ENCODE data around the gene MBNL1.
A peak's percentile ranks its signal among the peaks of the same experiment; 100 is the strongest.
"Not testable (repeated sequence)": the region's sequence is repeated elsewhere in the genome, so short reads cannot be mapped to it uniquely, and the experiment has no call there.

MBNL1 gene

GRCh38 chr3:152321200-152321954, 52.6 kb downstream of the MBNL1 start:
- ATAC-seq = no peak

GRCh38 chr3:152321955-152322377, 53.2 kb downstream of the MBNL1 start:
- no peak for ATAC-seq

- ATAC-seq = no peak
These were observed 54.0 kb downstream of the MBNL1 start for GRCh38 chr3:152322756-152323155.

DNA sequence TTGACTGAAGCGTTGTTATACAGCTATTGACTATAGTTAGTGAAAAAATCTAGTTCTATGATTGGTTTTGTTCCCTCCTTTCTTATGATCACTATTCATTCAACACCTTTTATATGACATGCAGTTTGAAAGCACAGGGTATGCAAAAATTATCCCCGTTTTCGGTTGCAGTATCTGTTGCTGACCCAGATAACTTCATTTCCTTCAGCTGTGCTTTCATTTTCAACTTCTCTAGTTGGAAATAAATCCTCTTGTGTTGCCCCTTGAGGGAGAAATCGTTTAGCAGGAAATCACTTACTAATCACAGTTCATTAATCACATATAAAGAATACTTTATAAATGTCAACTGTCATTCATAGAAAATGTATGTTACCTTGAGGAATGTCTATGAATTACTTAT, 55.1 kb downstream of the MBNL1 start:
- ATAC-seq = peak; percentile 82

DNA sequence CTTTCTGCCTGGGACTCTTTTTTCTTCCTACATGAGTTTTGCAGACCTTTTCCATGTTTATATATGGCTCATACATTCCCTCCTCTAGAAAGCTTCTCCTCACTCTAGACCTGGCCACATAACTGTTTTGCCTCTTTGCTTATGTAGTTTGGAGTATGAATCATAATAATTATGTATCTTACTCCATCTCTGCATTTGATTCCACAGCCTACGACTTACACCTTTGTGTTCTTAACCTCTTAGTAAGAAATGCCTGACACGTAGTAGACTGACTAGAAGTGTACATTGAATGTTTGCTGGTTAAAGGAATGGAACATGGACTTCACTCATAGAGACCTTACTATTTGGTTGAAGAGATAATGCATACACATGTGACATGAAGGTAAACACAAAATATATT, 56.4 kb downstream of the MBNL1 start:
- ATAC-seq = peak in 1 of 2 donors; percentile 27

GRCh38 chr3:152327203-152327602, 58.5 kb downstream of the MBNL1 start:
- ATAC-seq = no peak

GRCh38 chr3:152328841-152329240, 60.1 kb downstream of the MBNL1 start:
- no peak for ATAC-seq

DNA sequence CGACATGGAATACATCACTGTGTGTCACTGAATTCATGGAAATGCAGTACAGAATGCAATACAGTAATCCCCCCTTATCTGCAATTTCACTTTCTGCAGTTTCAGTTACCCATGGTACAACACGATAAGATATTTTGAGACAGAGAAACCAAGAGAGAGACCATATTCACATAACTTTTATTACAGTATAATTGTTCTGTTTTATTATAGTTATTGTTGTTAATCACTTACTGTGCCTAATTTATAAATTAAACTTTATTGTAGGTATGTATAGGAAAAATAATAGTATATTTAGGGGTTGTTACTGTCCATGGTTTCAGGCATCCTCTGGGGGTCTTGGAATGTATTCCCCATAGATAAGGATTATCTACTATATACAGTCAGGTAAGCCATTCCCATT, 61.8 kb downstream of the MBNL1 start:
- no peak for ATAC-seq

DNA sequence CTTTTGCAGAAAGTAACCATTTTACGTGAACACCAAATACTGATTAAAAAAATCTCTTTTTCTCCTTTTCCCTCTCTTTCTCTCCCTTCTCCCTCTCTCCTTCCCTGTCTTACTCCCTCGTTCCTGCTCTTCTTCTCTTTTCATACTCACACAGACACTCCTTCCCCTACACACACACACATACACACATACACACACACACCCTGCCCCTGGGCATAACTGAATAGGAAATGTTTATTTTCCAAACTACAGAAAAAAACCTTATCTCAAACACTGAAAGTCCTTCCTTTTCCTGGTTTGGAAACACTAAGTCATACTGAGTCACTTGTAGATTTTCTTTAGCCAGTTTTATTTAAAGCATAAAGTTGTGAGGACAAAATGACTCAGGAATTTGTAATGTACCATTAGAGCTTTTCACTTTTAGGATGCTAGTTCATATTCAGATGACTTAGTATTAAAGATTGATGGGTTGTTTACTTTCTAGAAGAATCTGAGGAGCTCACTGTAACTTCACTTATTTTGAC, 62.4 kb downstream of the MBNL1 start:
- ATAC-seq = peak; percentile 44 to 52

GRCh38 chr3:152331998-152332397, 63.3 kb downstream of the MBNL1 start:
- no peak for ATAC-seq

DNA sequence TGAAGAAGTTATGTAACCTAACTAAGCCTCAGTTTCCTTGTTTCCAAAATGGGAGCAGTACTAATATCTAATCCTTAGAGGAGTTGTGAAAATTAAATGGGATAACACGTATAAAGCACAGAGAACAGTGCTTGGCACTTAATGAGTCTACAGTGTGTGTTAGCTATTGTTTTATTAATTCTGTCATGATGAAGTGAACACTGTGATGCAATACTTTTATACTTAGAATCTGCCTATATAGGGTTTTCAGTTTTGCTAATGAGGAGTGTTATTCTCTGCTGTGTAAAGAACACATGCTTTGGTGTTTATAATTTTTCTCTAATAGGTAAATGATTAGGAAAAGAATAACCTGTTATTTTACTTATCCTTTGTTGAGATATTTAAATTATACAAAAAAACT, 65.2 kb downstream of the MBNL1 start:
- ATAC-seq = peak; percentile 19 to 49

DNA sequence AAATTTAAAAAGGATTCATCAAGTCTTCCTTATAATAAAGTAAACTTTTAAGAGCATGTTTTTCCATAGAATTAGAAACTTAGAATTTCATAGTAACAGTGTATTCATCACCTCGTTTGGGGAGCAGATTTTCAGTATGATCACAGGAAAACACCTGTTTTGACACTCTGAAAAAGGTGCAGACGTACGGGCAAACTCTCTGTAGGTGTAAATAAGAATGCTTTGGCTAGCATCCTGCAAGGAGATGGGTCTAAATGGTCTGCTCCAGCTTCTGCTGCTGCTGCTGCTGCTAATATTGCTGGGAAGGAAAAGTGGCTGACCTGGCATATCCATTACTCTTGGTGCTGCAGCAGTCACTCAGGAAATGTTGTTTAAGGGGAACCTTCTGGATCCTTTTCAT, 66.0 kb downstream of the MBNL1 start:
- no peak for ATAC-seq

GRCh38 chr3:152335273-152335672, 66.5 kb downstream of the MBNL1 start:
- ATAC-seq = peak; percentile 28 to 34

GRCh38 chr3:152337337-152337736, 68.6 kb downstream of the MBNL1 start:
- ATAC-seq = not testable (repeated sequence)

DNA sequence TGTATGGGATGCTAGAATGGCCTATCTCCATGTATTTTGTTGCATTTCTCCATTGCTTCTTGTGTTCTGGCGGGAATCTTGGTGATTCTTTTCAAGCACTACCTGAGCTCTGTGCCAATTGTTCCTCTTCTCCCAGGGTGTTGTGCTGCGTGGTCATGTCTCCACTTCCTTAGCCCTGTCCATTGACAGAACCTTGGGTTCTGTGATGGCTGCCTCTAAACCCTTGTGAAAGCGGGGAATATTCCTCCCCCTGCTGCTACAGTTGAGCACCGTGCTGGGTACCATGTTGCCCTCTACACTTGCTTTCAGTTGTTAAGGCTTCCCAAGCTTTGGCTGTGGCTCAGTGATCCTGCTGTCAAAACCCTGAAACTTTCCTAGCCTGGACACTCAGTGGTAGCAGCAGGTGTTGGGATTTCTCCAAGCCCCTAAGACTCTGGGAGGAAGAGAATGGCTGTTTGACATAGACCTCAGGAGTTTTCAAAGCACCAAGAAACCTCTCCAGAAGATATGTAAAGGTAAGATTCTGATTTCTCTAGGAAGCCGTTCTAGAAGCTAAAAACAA, 69.5 kb downstream of the MBNL1 start:
- ATAC-seq = no peak

GRCh38 chr3:152339881-152340505, 71.3 kb downstream of the MBNL1 start:
- no peak for ATAC-seq

GRCh38 chr3:152345233-152345632, 76.5 kb downstream of the MBNL1 start:
- ATAC-seq = no peak

GRCh38 chr3:152346058-152346457, 77.3 kb downstream of the MBNL1 start:
- ATAC-seq = no peak

- no peak for ATAC-seq
These were observed 78.0 kb downstream of the MBNL1 start for GRCh38 chr3:152346740-152347139.

- no peak for ATAC-seq
These were observed 79.9 kb downstream of the MBNL1 start for GRCh38 chr3:152348436-152349177.

GRCh38 chr3:152349392-152349791, 80.7 kb downstream of the MBNL1 start:
- ATAC-seq = no peak

DNA sequence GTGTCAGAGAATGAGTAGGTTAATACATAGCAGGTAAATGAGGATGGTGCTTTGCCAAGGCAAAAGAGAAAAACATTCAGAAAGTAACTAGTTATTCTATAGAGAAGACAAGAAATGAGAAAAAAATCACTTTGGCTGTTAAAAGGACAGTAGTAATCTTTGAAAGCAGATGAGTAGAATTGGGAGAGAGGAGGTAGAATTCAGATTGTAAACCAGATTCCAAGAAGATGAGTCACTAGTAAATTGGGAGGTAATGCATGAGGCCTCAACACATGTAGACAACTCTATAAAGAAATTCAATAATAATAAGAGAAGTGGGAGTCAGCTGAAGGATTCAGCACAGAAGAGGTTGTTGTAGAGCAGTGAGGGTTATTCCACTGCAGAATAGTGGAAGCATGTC, 81.4 kb downstream of the MBNL1 start:
- peak in 1 of 2 donors; percentile 11 for ATAC-seq

DNA sequence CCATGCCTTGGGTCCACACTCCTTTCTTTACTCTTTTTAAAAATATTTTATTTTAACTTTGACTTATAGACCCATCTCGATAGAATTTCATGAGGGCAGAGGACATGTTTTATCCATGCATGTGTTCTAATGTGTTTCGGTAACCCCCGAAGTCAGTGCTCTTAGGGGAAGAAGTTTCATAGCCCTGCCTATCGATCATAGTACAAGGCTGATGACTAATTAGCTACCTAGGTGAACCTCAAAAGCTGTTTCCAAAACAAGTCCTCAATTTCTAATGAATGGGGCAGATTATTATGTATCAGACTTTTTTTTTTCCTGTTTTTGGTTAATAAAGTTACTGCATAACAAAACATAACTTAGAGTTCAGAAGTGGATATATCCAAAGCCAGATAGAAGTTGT, 82.0 kb downstream of the MBNL1 start:
- ATAC-seq = peak; percentile 61 to 67
